Measurements from ENCODE around the gene C3orf20. TPM values are rescaled to one million over a fixed set of nuclear protein-coding genes. Genes with fewer than 3 reads are reported as not detected.

C3orf20 gene
- total and polyA plus RNA-seq, 9 of the 15 experiments (the other 6 are each of a cell fraction or from before 2014, with no cell fraction given): 0.04 TPM; not detected in 8

GRCh38 chr3:14775563-14775962 is 100.6 kb downstream of the C3orf20 start:
- ATAC-seq (peak; percentile 22), FAIRE-seq (no peak), DNase-seq (ENCODE audit: extremely low read depth in 1 of 4, low spot score in 3 of 4) (no peak)
- Histone ChIP-seq H3K4me1 (replicated peaks in 1 of 2; ENCODE audit: control insufficient read depth in 2 of 2, insufficient read depth in 2 of 2, low read length in 2 of 2) (peaks cover 0 to 8% of the 10 kb centered on the region in 2 experiments; a peak in 2 of 5 replicates), H3K27me3 (ENCODE audit: control insufficient read depth in 2 of 2, insufficient read depth in 2 of 2, low read length in 2 of 2) (peaks cover 23 to 48% of the 10 kb centered on the region in 2 experiments; a peak in 4 of 5 replicates), H3K27ac (ENCODE audit: extremely low read depth, low read depth, low read length) (no peak overlapping the region), H2AFZ (ENCODE audit: low read depth, low read length) (no peak overlapping the region), H3K4me3 (no peak overlapping the region), H3K9ac (ENCODE audit: insufficient read depth in 1 of 2, low read depth in 2 of 2, low read length in 2 of 2) (no peak overlapping the region), H3K9me3 (replicated peaks; ENCODE audit: control insufficient read depth, insufficient read depth, low read depth, low read length) (no peaks in the 10 kb centered on the region; the same call in 1 of the 2 replicates), H3K36me3 (ENCODE audit: control insufficient read depth, insufficient read depth, low read length) (no peaks in the 10 kb centered on the region), H4K20me1 (replicated peaks; ENCODE audit: control insufficient read depth, insufficient read depth, low read length) (no peaks in the 10 kb centered on the region), H3K4me2 (ENCODE audit: insufficient read depth, low read length) (no peak overlapping the region), H3K9me1 (ENCODE audit: control insufficient read depth, insufficient read depth, low read length) (peaks cover 1% of the 10 kb centered on the region), H3K79me2 (ENCODE audit: control insufficient read depth, insufficient read depth, low read length) (no peaks in the 10 kb centered on the region)
- no TSS peak for BruUV-seq (replicated peaks)
- POLR2A ChIA-PET: no interaction called here
- WGBS (ENCODE audit: insufficient coverage, low coverage, missing lambda C conversion rate): 0% methylated on average over 4 of the region's 4 CpGs
- intact Hi-C loops (cut with micrococcal nuclease) (no loop called here), in situ Hi-C loops (cut with MboI) (no loop called here)
- CTCF ChIA-PET (ENCODE audit: low intra/inter-chr PET ratio): no interaction called here
- TF ChIP-seq PATZ1 (CRISPR knock-in tag; IDR thresholded peaks at IDR 0.05; ENCODE audit: borderline replicate concordance): no peak
- TF ChIP-seq UBTF (IDR thresholded peaks at IDR 0.05; ENCODE audit: borderline replicate concordance in 1 of 2, low read depth in 2 of 2, low read length in 2 of 2): no peak
- TF ChIP-seq REST (IDR thresholded peaks at IDR 0.05; ENCODE audit: borderline replicate concordance): peak; percentile 60
- TF ChIP-seq REST (CRISPR knock-in tag; IDR thresholded peaks at IDR 0.05; ENCODE audit: low read depth): no peak
- no peak for TF ChIP-seq ZFP36 (IDR thresholded peaks at IDR 0.05; ENCODE audit: low read depth, low read length, partially characterized antibody)
- TF ChIP-seq HINFP (tag; conservative IDR thresholded peaks at IDR 0.05; ENCODE audit: low read depth): no peak
- TF ChIP-seq TEAD4 (IDR thresholded peaks at IDR 0.05; ENCODE audit: low read length): no peak
- no peak for TF ChIP-seq TEAD4 (CRISPR knock-in tag; IDR thresholded peaks at IDR 0.05; ENCODE audit: borderline replicate concordance)
